Activated CD8-positive, alpha-beta memory T cell treated with anti-CD3 and anti-CD28 coated beads, Interleukin-2, amount 50 U/mL, for 1 hour (primary cell): ENCODE measurements around the gene PDSS2.
"Not testable (repeated sequence)": the region's sequence is repeated elsewhere in the genome, so short reads cannot be mapped to it uniquely, and the experiment has no call there.

Experiments
- DNase-seq: peaks from one replicate; pipeline ENCODE4 v3.0.0-alpha.2; 2020; ENCODE audit errors: extremely low read depth

PDSS2 gene

GRCh38 chr6:107321793-107322192 lies 137.6 kb downstream of the PDSS2 start:
- DNase-seq: no peak

GRCh38 chr6:107319906-107320530 lies 139.3 kb downstream of the PDSS2 start:
- DNase-seq: no peak

- no peak for DNase-seq
Measured at GRCh38 chr6:107318100-107318736, 141.1 kb downstream of the PDSS2 start.

GRCh38 chr6:107315114-107315513 lies 144.2 kb downstream of the PDSS2 start:
- no peak for DNase-seq

GRCh38 chr6:107314531-107314939 lies 144.8 kb downstream of the PDSS2 start:
- DNase-seq: no peak

- no peak for DNase-seq
Measured at GRCh38 chr6:107313776-107314175, 145.6 kb downstream of the PDSS2 start.

GRCh38 chr6:107310362-107310761 lies 149.0 kb downstream of the PDSS2 start:
- no peak for DNase-seq

- DNase-seq: no peak
Measured at GRCh38 chr6:107308677-107309076, 150.7 kb downstream of the PDSS2 start.

GRCh38 chr6:107305994-107306393 lies 153.4 kb downstream of the PDSS2 start:
- DNase-seq: not testable (repeated sequence)

- no peak for DNase-seq
Measured at GRCh38 chr6:107305391-107305790, 154.0 kb downstream of the PDSS2 start.

- no peak for DNase-seq
Measured at GRCh38 chr6:107304421-107305025, 154.8 kb downstream of the PDSS2 start.

- no peak for DNase-seq
Measured at GRCh38 chr6:107293350-107293749, 166.0 kb downstream of the PDSS2 start.

- no peak for DNase-seq
Measured at GRCh38 chr6:107292715-107293271, 166.6 kb downstream of the PDSS2 start.

GRCh38 chr6:107290491-107290890 lies 168.9 kb downstream of the PDSS2 start:
- no peak for DNase-seq

GRCh38 chr6:107289258-107289657 lies 170.1 kb downstream of the PDSS2 start:
- not testable (repeated sequence) for DNase-seq

GRCh38 chr6:107285683-107286082 lies 173.7 kb downstream of the PDSS2 start:
- not testable (repeated sequence) for DNase-seq

GRCh38 chr6:107284805-107285204 lies 174.6 kb downstream of the PDSS2 start:
- DNase-seq: no peak

- DNase-seq: no peak
Measured at GRCh38 chr6:107280791-107281190, 178.6 kb downstream of the PDSS2 start.

GRCh38 chr6:107280001-107280400 lies 179.4 kb downstream of the PDSS2 start:
- not testable (repeated sequence) for DNase-seq

GRCh38 chr6:107275330-107275865 lies 184.0 kb downstream of the PDSS2 start:
- DNase-seq: no peak

GRCh38 chr6:107274288-107274687 lies 185.1 kb downstream of the PDSS2 start:
- no peak for DNase-seq

- DNase-seq: no peak
Measured at GRCh38 chr6:107272246-107272645, 187.1 kb downstream of the PDSS2 start.
